Heart left ventricle (tissue), 16 donors: ENCODE data around the gene TBL1XR1. TPM values are rescaled to one million over a fixed set of nuclear protein-coding genes. Genes with fewer than 3 reads are reported as not detected.

ENCODE experiments used
- ATAC-seq, 4 donors: fragments of 200-7000 bp; cut with Tn5 transposase; one replicate each; pipeline ENCODE4 v1.9.1; 2020 to 2022; ENCODE audit warnings: moderate library complexity in 4 of 4, mild to moderate bottlenecking in 3 of 4, moderate number of reproducible peaks in 1 of 4
- DNase-seq, 5 donors: peaks; one replicate each; pipeline ENCODE4 v3.0.0-alpha.2; 2020
- H3K27ac ChIP-seq, 12 donors: fragments of 200-600 bp; sonication (generic) in 4 of 12; one replicate each; pipeline versions ENCODE4 v1.5.0 to v1.8.0; 2016 to 2022; ENCODE audit warnings: mild to moderate bottlenecking in 2 of 12
- H3K27me3 ChIP-seq, 9 donors: fragments of 200-600 bp; sonication (generic) in 2 of 9; one replicate each; pipeline versions ENCODE4 v1.5.1 to v1.8.0; 2016 to 2022; ENCODE audit warnings: mild to moderate bottlenecking in 3 of 9
- H3K36me3 ChIP-seq, 9 donors: fragments of 200-600 bp; sonication (generic) in 2 of 9; one replicate each; pipeline versions ENCODE4 v1.5.0 to v1.8.0; 2018 to 2022; ENCODE audit warnings: mild to moderate bottlenecking in 2 of 9
- H3K4me1 ChIP-seq, 12 donors: fragments of 200-600 bp; sonication (generic) in 4 of 12; one replicate each; pipeline versions ENCODE4 v1.5.0 to v1.8.0; 2016 to 2022; ENCODE audit warnings: mild to moderate bottlenecking in 3 of 12
- H3K4me3 ChIP-seq, 12 donors: fragments of 200-600 bp; sonication (generic) in 4 of 12; one replicate each; pipeline versions ENCODE4 v1.5.0 to v1.8.0; 2017 to 2022; ENCODE audit warnings: mild to moderate bottlenecking in 9 of 12, moderate library complexity in 4 of 12
- H3K9me3 ChIP-seq, 12 donors: fragments of 200-600 bp; sonication (generic) in 4 of 12; one replicate each; pipeline versions ENCODE4 v1.5.0 to v1.8.0; 2016 to 2022; ENCODE audit warnings: mild to moderate bottlenecking in 1 of 12
- POLR2A ChIP-seq, 2 donors: fragments of 450-650 bp; IDR thresholded peaks; one replicate each; pipeline ENCODE4 v1.6.1; 2017; ENCODE audit warnings: antibody characterized with exemption in 2 of 2, mild to moderate bottlenecking in 2 of 2, moderate library complexity in 2 of 2
- WGBS, 4 donors: extraction: QIAGEN DNeasy Blood & Tissue Kit in 2 of 4; methylation state at CpG; one replicate each; pipeline versions ENCODE4 v1.1.5 to v1.1.7; 2013 to 2018; 5-methylcytosine and 5-hydroxymethylcytosine counted together
- intact Hi-C, 10 donors: fragments of 100-400 bp; cut with DNase I; formaldehyde crosslinking; loops; one replicate each; pipeline versions ENCODE4 v1.11.1 to v1.14.2; 2022
- polyA plus RNA-seq, 2 donors: library from polyadenylated mRNA; stranded (reverse); fragments of 200-250 nt; gene quantifications; one replicate each; pipeline ENCODE4 v1.2.3, GENCODE V29; 2013
- total RNA-seq, 9 donors: library from RNA; depleted of rRNA in 2 of 9; stranded (reverse); fragments of >200 nt in 2 of 9; fragmentation: NEBNext Ultra II Directional in 3 of 9; extraction: Animal tissue kit (Norgen Biotek cat#: 25700) in 3 of 9; gene quantifications; one replicate each; pipeline versions ENCODE4 v1.1.0 to v1.2.4, GENCODE V29; 2016 to 2023
- TF ChIP-seq, protein P1 (sequence below), 12 donors: fragments of 200-600 bp; sonication (generic) in 4 of 12; IDR thresholded peaks; one replicate each; pipeline versions ENCODE4 v1.5.0 to v1.8.0; 2018 to 2022; ENCODE audit warnings: antibody characterized with exemption in 12 of 12, mild to moderate bottlenecking in 5 of 12
- donor health status: ischemic (EF 13 %, LVEDD 7.1; RV severe dilation, severe dysfunction).
- donor health status: healthy with polysubstance abuse.
- donor health status: DM: no; HTN: yes; CAD: no.
- donor health status: DM: no; HTN: no; CAD: no.
- donor health status: ischemic (EF 25% LVEDD 6.9; RV normal size, moderate dysfunction).
- donor health status: ischemic (EF 25% LVEDD 5.7; RV mildly dilated, moderate dysfunction).
- donor health status: healthy.
- donor health status: DM: yes; HTN: yes; CAD: no.
- donor health status: ischemic (EF 35%, LVEDD 5.7; RV mildly dilated, moderate dysfunction).
- donor health status: nonischemic (EF 11% LVEDD 7.7; RV severe dilation, severe dysfunction).
- donor health status: DM: yes; HTN: yes; CAD: no.
- donor health status: PGD.
- donor health status: ischemic (EF 29% LVEDD 5.4; RV normal size, mild dysfunction).
- donor health status: nonischemic (EF 23%, LVEDD 6.1; RV moderate dilation, normal function).

Gene TBL1XR1
- total and polyA plus RNA-seq, 11 donors, result 24.0 to 176 (median 119) TPM

GRCh38 chr3:177237206-177237605, 39.9 kb upstream of the TBL1XR1 start:
- Histone ChIP-seq H3K36me3 (no peaks in the 10 kb centered on the region), H3K27ac (no peak overlapping the region), H3K4me1 (no peaks in the 10 kb centered on the region), H3K4me3 (no peak overlapping the region), H3K27me3 (no peaks in the 10 kb centered on the region), H3K9me3 (no peaks in the 10 kb centered on the region)
- intact Hi-C loops, result no loop called here
- TF ChIP-seq POLR2A (IDR thresholded peaks at IDR 0.05), result no peak
- TF ChIP-seq, protein P1, sequence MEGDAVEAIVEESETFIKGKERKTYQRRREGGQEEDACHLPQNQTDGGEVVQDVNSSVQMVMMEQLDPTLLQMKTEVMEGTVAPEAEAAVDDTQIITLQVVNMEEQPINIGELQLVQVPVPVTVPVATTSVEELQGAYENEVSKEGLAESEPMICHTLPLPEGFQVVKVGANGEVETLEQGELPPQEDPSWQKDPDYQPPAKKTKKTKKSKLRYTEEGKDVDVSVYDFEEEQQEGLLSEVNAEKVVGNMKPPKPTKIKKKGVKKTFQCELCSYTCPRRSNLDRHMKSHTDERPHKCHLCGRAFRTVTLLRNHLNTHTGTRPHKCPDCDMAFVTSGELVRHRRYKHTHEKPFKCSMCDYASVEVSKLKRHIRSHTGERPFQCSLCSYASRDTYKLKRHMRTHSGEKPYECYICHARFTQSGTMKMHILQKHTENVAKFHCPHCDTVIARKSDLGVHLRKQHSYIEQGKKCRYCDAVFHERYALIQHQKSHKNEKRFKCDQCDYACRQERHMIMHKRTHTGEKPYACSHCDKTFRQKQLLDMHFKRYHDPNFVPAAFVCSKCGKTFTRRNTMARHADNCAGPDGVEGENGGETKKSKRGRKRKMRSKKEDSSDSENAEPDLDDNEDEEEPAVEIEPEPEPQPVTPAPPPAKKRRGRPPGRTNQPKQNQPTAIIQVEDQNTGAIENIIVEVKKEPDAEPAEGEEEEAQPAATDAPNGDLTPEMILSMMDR (IDR thresholded peaks at IDR 0.05), result no peak
- WGBS, 4 donors, result 67 to 84% (median 78%) methylated on average over 4 of the region's 4 CpGs
- ATAC-seq (peak in 1 of 4 donors; percentile 31), DNase-seq (no peak)

DNA sequence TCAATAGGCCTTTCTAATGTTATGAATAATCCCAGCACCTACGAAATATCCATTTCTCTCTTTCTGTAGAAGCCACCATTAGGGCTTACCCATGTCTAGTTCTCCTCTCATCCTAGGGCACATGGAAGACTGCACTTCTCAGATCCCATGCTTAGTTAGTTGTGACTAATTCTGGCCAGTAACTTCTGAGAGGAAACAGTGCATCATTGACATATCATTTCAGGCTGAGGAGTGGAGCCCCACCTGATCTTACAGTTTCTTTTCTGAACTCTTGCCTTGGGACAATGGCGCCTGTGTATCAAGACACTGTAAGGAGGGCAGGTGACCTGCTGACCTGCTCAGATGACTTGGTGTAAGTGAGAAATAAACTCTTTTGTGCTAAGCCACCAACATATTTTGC, 39.4 kb upstream of the TBL1XR1 start:
- WGBS, 4 donors, result 97 to 98% (median 98%) methylated on average over 2 of the region's 2 CpGs
- Histone ChIP-seq H3K4me3 (no peak overlapping the region), H3K27ac (no peak overlapping the region), H3K27me3 (no peaks in the 10 kb centered on the region), H3K36me3 (no peaks in the 10 kb centered on the region), H3K9me3 (no peaks in the 10 kb centered on the region), H3K4me1 (no peaks in the 10 kb centered on the region)
- no peak for TF ChIP-seq POLR2A (IDR thresholded peaks at IDR 0.05)
- TF ChIP-seq, protein P1 (IDR thresholded peaks at IDR 0.05), result no peak
- intact Hi-C loops, result no loop called here
- no peak for DNase-seq
- no peak for ATAC-seq

DNA sequence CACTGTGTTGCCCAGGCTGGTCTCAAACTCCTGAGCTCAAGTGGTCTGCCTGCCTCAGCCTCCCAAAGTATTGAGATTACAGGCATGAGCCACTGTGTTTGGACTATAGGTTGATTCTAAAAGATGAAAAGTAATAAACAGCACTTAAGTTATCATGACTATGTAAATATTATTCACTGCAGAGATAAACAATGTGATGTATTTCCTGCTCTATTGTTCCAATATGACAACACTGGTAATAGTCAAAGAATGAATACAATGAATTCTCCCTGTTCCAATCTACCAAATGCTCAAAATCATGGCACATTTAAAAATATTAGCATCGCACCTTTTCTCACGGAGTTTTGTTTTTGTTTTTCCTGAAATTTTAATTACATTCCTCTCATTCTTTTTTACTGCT, 36.8 kb upstream of the TBL1XR1 start:
- no peaks in the 10 kb centered on the region for H3K4me1 ChIP-seq
- WGBS, 4 donors, result 67 to 80% (median 73%) methylated on average over 2 of the region's 2 CpGs
- intact Hi-C loops, result no loop called here
- no peaks in the 10 kb centered on the region for H3K27me3 ChIP-seq
- no peak overlapping the region for H3K4me3 ChIP-seq
- no peak overlapping the region for H3K27ac ChIP-seq
- TF ChIP-seq, protein P1 (IDR thresholded peaks at IDR 0.05), result no peak
- TF ChIP-seq POLR2A (IDR thresholded peaks at IDR 0.05), result no peak
- DNase-seq (no peak), ATAC-seq (no peak)
- peaks cover 0 to 2% (median 0%) of the 10 kb centered on the region in 12 donors for H3K9me3 ChIP-seq
- no peaks in the 10 kb centered on the region for H3K36me3 ChIP-seq

- Histone ChIP-seq H3K36me3 (no peaks in the 10 kb centered on the region), H3K27me3 (no peaks in the 10 kb centered on the region), H3K27ac (no peak overlapping the region), H3K4me3 (no peak overlapping the region), H3K9me3 (peaks cover 0 to 6% (median 0%) of the 10 kb centered on the region in 12 donors), H3K4me1 (no peaks in the 10 kb centered on the region)
- intact Hi-C loops, result no loop called here
- no peak for TF ChIP-seq POLR2A (IDR thresholded peaks at IDR 0.05)
- TF ChIP-seq, protein P1 (IDR thresholded peaks at IDR 0.05), result no peak
- ATAC-seq (no peak), DNase-seq (no peak)
- WGBS, 4 donors, result 92 to 95% (median 93%) methylated on average over 2 of the region's 2 CpGs
Observed at GRCh38 chr3:177231242-177231641, 34.0 kb upstream of the TBL1XR1 start.
